ENCODE results near the gene PACS2.
A peak's percentile ranks its signal among the peaks of the same experiment; 100 is the strongest.

PACS2 gene

GRCh38 chr14:105304565-105304964, 10.0 kb upstream of the PACS2 start:
- H3K36me3 ChIP-seq (ENCODE audit: insufficient read depth, low read length) = no peaks in the 10 kb centered on the region
- H3K27me3 ChIP-seq (ENCODE audit: insufficient read depth, low read length) = no peaks in the 10 kb centered on the region
- no peak overlapping the region for H2AFZ ChIP-seq (ENCODE audit: low read length, unreplicated experiment)
- peaks cover 3% of the 10 kb centered on the region for H3K4me1 ChIP-seq (ENCODE audit: control insufficient read depth, insufficient read depth, low read length, unreplicated experiment)
- peaks cover 6% of the 10 kb centered on the region for H3K79me2 ChIP-seq (ENCODE audit: control insufficient read depth, insufficient read depth, low read length, unreplicated experiment)
- H3K27ac ChIP-seq (ENCODE audit: low read depth, low read length) = no peak overlapping the region
- H3K4me3 ChIP-seq (ENCODE audit: low read depth, low read length) = no peak overlapping the region

- H2AFZ ChIP-seq (ENCODE audit: low read length, unreplicated experiment) = no peak overlapping the region
- no peaks in the 10 kb centered on the region for H3K36me3 ChIP-seq (ENCODE audit: insufficient read depth, low read length)
- H3K79me2 ChIP-seq (ENCODE audit: control insufficient read depth, insufficient read depth, low read length, unreplicated experiment) = no peaks in the 10 kb centered on the region
- no peaks in the 10 kb centered on the region for H3K27me3 ChIP-seq (ENCODE audit: insufficient read depth, low read length)
- no peak overlapping the region for H3K4me3 ChIP-seq (ENCODE audit: low read depth, low read length)
- H3K27ac ChIP-seq (ENCODE audit: low read depth, low read length) = no peak overlapping the region
- H3K4me1 ChIP-seq (ENCODE audit: control insufficient read depth, insufficient read depth, low read length, unreplicated experiment) = no peaks in the 10 kb centered on the region
Observed at GRCh38 chr14:105305345-105305744, 9.2 kb upstream of the PACS2 start.

- H3K27ac ChIP-seq (ENCODE audit: low read depth, low read length) = no peak overlapping the region
- no peak overlapping the region for H2AFZ ChIP-seq (ENCODE audit: low read length, unreplicated experiment)
- no peaks in the 10 kb centered on the region for H3K79me2 ChIP-seq (ENCODE audit: control insufficient read depth, insufficient read depth, low read length, unreplicated experiment)
- H3K27me3 ChIP-seq (ENCODE audit: insufficient read depth, low read length) = no peaks in the 10 kb centered on the region
- H3K4me3 ChIP-seq (ENCODE audit: low read depth, low read length) = no peak overlapping the region
- no peaks in the 10 kb centered on the region for H3K4me1 ChIP-seq (ENCODE audit: control insufficient read depth, insufficient read depth, low read length, unreplicated experiment)
- H3K36me3 ChIP-seq (ENCODE audit: insufficient read depth, low read length) = no peaks in the 10 kb centered on the region
Observed at GRCh38 chr14:105305791-105306190, 8.8 kb upstream of the PACS2 start.

- no peak overlapping the region for H2AFZ ChIP-seq (ENCODE audit: low read length, unreplicated experiment)
- no peaks in the 10 kb centered on the region for H3K27me3 ChIP-seq (ENCODE audit: insufficient read depth, low read length)
- no peaks in the 10 kb centered on the region for H3K36me3 ChIP-seq (ENCODE audit: insufficient read depth, low read length)
- no peaks in the 10 kb centered on the region for H3K4me1 ChIP-seq (ENCODE audit: control insufficient read depth, insufficient read depth, low read length, unreplicated experiment)
- H3K79me2 ChIP-seq (ENCODE audit: control insufficient read depth, insufficient read depth, low read length, unreplicated experiment) = no peaks in the 10 kb centered on the region
- H3K27ac ChIP-seq (ENCODE audit: low read depth, low read length) = no peak overlapping the region
- H3K4me3 ChIP-seq (ENCODE audit: low read depth, low read length) = no peak overlapping the region
Observed at GRCh38 chr14:105307052-105307727, 7.4 kb upstream of the PACS2 start.

- H2AFZ ChIP-seq (ENCODE audit: low read length, unreplicated experiment) = no peak overlapping the region
- no peak overlapping the region for H3K27ac ChIP-seq (ENCODE audit: low read depth, low read length)
Observed at GRCh38 chr14:105309371-105309770, 5.2 kb upstream of the PACS2 start.

GRCh38 chr14:105311838-105312237, 2.7 kb upstream of the PACS2 start:
- no peaks in the 10 kb centered on the region for H3K27me3 ChIP-seq (ENCODE audit: insufficient read depth, low read length)
- H3K27ac ChIP-seq (ENCODE audit: low read depth, low read length) = no peak overlapping the region
- H2AFZ ChIP-seq (ENCODE audit: low read length, unreplicated experiment) = no peak overlapping the region
- no peaks in the 10 kb centered on the region for H3K36me3 ChIP-seq (ENCODE audit: insufficient read depth, low read length)
- no peak overlapping the region for H3K4me3 ChIP-seq (ENCODE audit: low read depth, low read length)
- H3K79me2 ChIP-seq (ENCODE audit: control insufficient read depth, insufficient read depth, low read length, unreplicated experiment) = peaks cover 16% of the 10 kb centered on the region
- peaks cover 14% of the 10 kb centered on the region for H3K4me1 ChIP-seq (ENCODE audit: control insufficient read depth, insufficient read depth, low read length, unreplicated experiment)

More at GRCh38 chr14:105309371-105309770, 5.2 kb upstream of the PACS2 start:
- Histone ChIP-seq H3K4me1 (ENCODE audit: control insufficient read depth, insufficient read depth, low read length, unreplicated experiment) (peaks cover 4% of the 10 kb centered on the region), H3K27me3 (ENCODE audit: insufficient read depth, low read length) (no peaks in the 10 kb centered on the region), H3K4me3 (ENCODE audit: low read depth, low read length) (no peak overlapping the region), H3K79me2 (ENCODE audit: control insufficient read depth, insufficient read depth, low read length, unreplicated experiment) (no peaks in the 10 kb centered on the region), H3K36me3 (ENCODE audit: insufficient read depth, low read length) (no peaks in the 10 kb centered on the region)

GRCh38 chr14:105312973-105313372, 1.6 kb upstream of the PACS2 start:
- Histone ChIP-seq H3K27me3 (ENCODE audit: insufficient read depth, low read length) (no peaks in the 10 kb centered on the region), H3K4me3 (ENCODE audit: low read depth, low read length) (no peak overlapping the region), H3K36me3 (ENCODE audit: insufficient read depth, low read length) (no peaks in the 10 kb centered on the region), H3K4me1 (ENCODE audit: control insufficient read depth, insufficient read depth, low read length, unreplicated experiment) (peaks cover 20% of the 10 kb centered on the region), H3K27ac (ENCODE audit: low read depth, low read length) (no peak overlapping the region), H3K79me2 (ENCODE audit: control insufficient read depth, insufficient read depth, low read length, unreplicated experiment) (peaks cover 19% of the 10 kb centered on the region), H2AFZ (ENCODE audit: low read length, unreplicated experiment) (no peak overlapping the region)

- Histone ChIP-seq H3K4me1 (ENCODE audit: control insufficient read depth, insufficient read depth, low read length, unreplicated experiment) (peaks cover 20% of the 10 kb centered on the region), H3K27ac (ENCODE audit: low read depth, low read length) (0 out of 2 replicates have a peak overlapping the region, but pooled peaks have one; percentile 13), H3K79me2 (ENCODE audit: control insufficient read depth, insufficient read depth, low read length, unreplicated experiment) (peaks cover 19% of the 10 kb centered on the region), H2AFZ (ENCODE audit: low read length, unreplicated experiment) (peak overlapping the region; percentile 82), H3K4me3 (ENCODE audit: low read depth, low read length) (peak overlapping the region; percentile 85), H3K27me3 (ENCODE audit: insufficient read depth, low read length) (no peaks in the 10 kb centered on the region), H3K36me3 (ENCODE audit: insufficient read depth, low read length) (no peaks in the 10 kb centered on the region)
Observed at GRCh38 chr14:105313381-105314286, 914 bp upstream of the PACS2 start.

- Histone ChIP-seq H2AFZ (ENCODE audit: low read length, unreplicated experiment) (peak overlapping the region; percentile 37), H3K4me3 (ENCODE audit: low read depth, low read length) (peak overlapping the region; percentile 79), H3K79me2 (ENCODE audit: control insufficient read depth, insufficient read depth, low read length, unreplicated experiment) (peaks cover 19% of the 10 kb centered on the region), H3K36me3 (ENCODE audit: insufficient read depth, low read length) (no peaks in the 10 kb centered on the region), H3K4me1 (ENCODE audit: control insufficient read depth, insufficient read depth, low read length, unreplicated experiment) (peaks cover 20% of the 10 kb centered on the region), H3K27ac (ENCODE audit: low read depth, low read length) (no peak overlapping the region), H3K27me3 (ENCODE audit: insufficient read depth, low read length) (no peaks in the 10 kb centered on the region)
Observed at GRCh38 chr14:105315211-105315721, 718 bp downstream of the PACS2 start.

- H3K79me2 ChIP-seq (ENCODE audit: control insufficient read depth, insufficient read depth, low read length, unreplicated experiment) = peaks cover 26% of the 10 kb centered on the region
- H3K36me3 ChIP-seq (ENCODE audit: insufficient read depth, low read length) = no peaks in the 10 kb centered on the region
- H3K4me1 ChIP-seq (ENCODE audit: control insufficient read depth, insufficient read depth, low read length, unreplicated experiment) = peaks cover 20% of the 10 kb centered on the region
- H3K27me3 ChIP-seq (ENCODE audit: insufficient read depth, low read length) = no peaks in the 10 kb centered on the region
- H3K27ac ChIP-seq (ENCODE audit: low read depth, low read length) = no peak overlapping the region
- peak overlapping the region; percentile 79 for H3K4me3 ChIP-seq (ENCODE audit: low read depth, low read length)
- H2AFZ ChIP-seq (ENCODE audit: low read length, unreplicated experiment) = no peak overlapping the region
Observed at GRCh38 chr14:105315941-105316576, 1.5 kb downstream of the PACS2 start.
